CD4-positive, alpha-beta T cell treated with Interleukin-15 for 1 hour (primary cell): Measurements from ENCODE around the gene RHBDL3.
"Not testable (repeated sequence)": the region's sequence is repeated elsewhere in the genome, so short reads cannot be mapped to it uniquely, and the experiment has no call there.

Source experiments
- DNase-seq: peaks from one replicate; pipeline ENCODE4 v3.0.0-alpha.2; 2020

The RHBDL3 gene

DNA sequence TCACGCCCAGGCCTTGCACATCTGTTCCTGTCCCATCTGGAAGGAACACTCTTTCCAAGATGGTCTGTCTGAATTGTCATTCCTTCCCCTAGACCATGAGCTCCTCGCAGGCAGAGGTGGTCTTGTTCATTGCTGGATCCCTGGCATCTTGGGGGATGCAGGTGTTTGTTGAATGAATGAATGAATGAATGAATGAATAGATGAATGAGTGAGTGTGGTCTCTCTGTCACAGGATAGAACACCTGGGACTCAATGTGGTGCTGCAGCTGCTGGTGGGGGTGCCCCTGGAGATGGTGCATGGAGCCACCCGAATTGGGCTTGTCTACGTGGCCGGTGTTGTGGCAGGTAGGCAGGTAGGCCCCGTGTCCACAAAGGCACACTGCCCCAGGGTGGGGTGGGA, 32.2 kb downstream of the RHBDL3 start:
- DNase-seq, result no peak

DNA sequence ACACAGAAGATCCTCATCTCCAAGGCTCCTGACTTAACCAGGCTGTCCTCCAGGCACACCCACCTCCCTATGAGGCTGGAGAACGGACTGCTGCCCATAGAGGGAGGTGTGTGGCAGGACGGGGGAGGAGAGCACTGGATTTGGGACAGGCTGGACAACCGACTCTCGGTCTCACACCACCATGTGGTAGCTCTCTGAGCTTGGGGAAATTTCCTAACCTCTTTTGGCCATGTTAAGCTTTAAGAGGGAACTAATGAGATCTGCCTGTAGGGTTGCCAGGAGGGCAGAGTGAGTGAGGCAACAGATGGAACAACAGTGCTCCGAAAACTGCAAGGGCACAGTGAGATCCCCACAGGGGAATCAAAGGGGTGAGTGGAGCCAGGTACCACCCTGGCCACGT, 32.7 kb downstream of the RHBDL3 start:
- DNase-seq, result no peak

DNA sequence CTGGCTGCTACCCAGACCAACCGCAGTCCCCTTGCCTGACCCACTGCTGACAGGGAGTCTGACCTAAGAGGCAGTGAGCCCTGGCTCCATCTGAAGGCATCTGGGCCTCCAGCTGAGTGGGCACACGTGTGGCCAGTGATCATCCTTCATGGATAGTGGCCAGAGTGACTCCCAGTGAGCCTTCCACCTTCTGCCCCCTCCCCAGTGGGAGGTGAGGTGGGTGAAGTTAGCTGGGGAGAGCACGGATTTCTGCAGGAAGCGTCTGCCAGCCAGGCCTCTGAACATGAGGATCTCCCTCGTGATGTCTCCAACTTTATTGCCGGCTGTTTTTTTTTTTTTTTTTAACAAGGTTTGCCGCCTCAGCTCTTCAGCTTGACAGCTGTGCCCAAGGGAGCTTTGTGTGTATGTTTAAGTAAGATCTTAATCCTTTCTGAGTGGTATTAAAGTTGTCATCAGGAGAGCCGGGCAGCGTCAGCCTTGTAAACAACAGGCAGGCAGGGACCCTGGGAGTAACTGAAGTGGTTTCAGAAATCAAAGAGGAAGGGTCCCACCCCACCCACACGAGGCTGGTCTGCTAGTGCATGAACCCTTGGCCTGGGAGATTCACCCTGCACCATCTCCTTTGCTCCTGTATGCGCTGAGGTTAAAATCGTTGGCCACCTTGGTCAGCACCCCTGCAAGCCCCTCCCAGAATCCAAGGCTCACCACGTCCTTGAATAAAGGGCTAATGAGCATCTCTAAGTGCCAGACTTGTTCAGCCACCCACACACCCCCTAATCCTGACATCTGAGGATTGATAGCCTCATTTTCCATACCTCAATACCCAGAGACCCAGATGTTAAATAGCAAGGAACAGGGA, 33.3 kb downstream of the RHBDL3 start:
- no peak for DNase-seq

DNA sequence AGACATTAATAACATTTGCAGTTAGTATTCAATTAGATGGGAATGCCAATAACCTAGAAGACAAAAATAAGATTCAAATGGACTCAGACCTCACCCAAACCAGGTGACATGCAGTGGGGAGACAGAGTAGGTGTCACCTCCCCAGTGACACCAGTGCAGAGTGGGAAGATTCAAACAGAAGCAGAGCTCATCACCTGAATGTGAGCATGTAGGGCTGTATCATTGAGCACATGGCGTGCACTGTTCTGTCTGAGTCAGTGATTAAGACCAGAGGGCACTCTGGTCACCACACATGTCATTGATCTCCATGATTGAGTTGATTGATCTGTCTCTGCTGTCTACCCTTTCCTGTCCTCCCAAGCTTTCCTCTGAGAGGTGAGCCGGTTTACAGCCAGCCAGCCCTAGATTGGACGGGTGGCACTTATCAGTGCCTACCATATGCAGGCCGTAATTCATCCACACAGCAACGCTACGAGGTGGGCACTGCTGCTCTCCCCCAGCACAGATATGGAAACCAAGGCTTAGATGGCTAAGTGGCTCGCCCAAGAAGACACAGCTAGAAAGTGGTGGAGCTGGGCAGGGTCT, 34.0 kb downstream of the RHBDL3 start:
- DNase-seq, result no peak

DNA sequence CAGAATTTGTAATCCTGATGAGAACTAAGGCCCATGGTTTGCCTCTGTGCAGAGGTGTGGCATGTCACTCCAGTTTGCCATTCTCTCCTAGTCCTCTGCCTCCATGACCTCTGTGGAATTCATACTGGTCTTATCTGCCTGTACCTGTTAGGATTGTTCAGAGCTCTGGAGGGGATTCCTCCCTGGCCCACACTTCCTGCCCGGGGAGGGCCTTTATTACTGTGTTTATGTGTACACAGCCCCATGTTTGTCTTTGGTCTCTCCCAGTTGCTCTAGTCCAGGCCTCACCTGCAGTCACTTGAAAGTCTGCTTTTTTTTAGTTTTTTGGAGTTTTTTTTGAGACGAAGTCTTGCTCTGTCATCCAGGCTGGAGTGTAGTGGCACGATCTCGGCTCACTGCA, 36.4 kb downstream of the RHBDL3 start:
- DNase-seq, result no peak

GRCh38 chr17:32302860-32303649, 37.4 kb downstream of the RHBDL3 start:
- DNase-seq, result no peak

DNA sequence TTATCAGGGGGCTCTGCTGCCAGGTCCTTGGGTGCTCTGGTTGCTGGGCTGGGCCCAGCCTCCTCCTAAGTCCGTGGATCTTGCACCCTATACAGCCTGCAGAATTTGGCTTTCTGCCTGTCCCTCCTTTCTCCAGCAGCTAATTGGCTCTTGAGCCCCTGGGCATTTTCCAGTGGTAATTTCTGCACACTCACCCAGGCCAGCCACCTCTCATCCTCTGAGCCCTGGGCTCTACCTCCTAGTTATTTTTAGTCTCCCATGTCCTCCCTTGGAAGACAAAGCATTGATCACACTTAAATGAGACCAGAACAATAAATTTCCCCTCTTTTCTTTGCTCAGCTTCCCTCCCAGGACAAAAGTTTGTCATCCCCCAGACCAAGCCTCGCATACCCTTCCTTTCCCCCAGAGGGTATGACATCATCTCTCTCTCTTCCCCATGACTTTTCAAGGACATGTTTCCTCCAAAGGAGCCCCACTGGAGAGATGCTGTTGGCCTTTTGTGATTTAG, 38.2 kb downstream of the RHBDL3 start:
- DNase-seq, result no peak

DNA sequence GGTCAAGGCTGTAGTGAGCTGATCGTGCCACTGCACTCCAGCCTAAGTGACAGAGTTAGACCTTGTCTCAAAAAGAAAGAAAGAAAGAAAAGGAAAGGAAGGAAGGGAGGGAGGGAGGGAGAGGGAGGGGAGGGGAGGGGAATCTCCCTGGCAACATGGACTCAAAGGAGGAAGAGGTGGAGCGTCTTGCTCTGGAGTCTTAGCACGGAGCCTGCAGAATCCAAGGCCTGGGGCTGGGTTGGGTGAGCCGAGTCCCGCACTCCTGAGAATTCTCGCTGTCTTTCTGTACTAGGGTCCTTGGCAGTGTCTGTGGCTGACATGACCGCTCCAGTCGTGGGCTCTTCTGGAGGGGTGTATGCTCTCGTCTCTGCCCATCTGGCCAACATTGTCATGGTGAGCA, 39.4 kb downstream of the RHBDL3 start:
- no peak for DNase-seq

GRCh38 chr17:32307658-32308057, 42.0 kb downstream of the RHBDL3 start:
- no peak for DNase-seq

- no peak for DNase-seq
These were observed 45.5 kb downstream of the RHBDL3 start for GRCh38 chr17:32311028-32311536.

- no peak for DNase-seq
These were observed 49.0 kb downstream of the RHBDL3 start for GRCh38 chr17:32314636-32315035.

DNA sequence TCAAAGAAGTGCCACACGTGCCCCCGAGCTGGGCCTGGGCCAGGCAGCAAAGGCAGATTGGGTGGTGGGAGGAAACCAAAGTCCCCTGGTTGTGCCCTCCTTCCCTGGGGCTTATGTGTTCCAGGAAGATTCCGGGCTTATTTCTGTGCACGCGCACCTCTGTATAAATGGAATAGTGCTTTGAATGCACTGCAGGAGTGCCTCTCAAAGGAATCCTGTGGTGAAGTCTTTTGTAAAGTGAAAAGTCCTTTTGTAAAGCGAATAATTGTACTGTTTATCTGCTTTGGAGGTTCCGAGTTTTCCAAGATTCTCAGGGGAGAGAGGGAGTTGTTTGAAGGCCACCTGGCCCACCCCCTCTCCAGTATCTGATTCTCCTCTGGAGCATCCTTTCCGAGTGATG, 49.5 kb downstream of the RHBDL3 start:
- no peak for DNase-seq

- not testable (repeated sequence) for DNase-seq
These were observed 51.0 kb downstream of the RHBDL3 start for GRCh38 chr17:32316653-32317052.

GRCh38 chr17:32317353-32317752, 51.7 kb downstream of the RHBDL3 start:
- no peak for DNase-seq

- DNase-seq, result no peak
These were observed 52.4 kb downstream of the RHBDL3 start for GRCh38 chr17:32318071-32318470.

- peak; percentile 79 for DNase-seq
These were observed 53.9 kb downstream of the RHBDL3 start for GRCh38 chr17:32319548-32319905.

DNA sequence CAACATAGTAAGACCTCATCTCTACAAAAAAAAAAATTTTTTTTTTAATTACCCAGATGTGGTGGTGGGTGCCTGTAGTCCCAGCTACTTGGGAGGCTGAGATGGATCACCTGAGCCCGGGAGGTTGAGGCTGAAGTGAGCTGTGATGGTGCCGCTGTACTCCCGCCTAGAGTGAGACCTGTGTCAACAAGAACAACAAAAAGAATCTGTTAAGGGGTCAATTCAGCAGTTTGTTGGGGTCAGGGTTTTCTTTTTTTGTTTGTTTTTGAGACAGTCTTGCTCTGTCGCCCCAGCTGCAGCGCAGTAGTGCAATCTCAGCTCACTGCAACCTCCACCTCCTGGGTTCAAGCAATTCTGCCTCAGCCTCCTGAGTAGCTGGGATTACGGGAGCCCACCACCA, 54.4 kb downstream of the RHBDL3 start:
- DNase-seq, result not testable (repeated sequence)

GRCh38 chr17:32320847-32321246, 55.2 kb downstream of the RHBDL3 start:
- DNase-seq, result no peak

GRCh38 chr17:32323046-32323445, 57.4 kb downstream of the RHBDL3 start:
- DNase-seq, result no peak

DNA sequence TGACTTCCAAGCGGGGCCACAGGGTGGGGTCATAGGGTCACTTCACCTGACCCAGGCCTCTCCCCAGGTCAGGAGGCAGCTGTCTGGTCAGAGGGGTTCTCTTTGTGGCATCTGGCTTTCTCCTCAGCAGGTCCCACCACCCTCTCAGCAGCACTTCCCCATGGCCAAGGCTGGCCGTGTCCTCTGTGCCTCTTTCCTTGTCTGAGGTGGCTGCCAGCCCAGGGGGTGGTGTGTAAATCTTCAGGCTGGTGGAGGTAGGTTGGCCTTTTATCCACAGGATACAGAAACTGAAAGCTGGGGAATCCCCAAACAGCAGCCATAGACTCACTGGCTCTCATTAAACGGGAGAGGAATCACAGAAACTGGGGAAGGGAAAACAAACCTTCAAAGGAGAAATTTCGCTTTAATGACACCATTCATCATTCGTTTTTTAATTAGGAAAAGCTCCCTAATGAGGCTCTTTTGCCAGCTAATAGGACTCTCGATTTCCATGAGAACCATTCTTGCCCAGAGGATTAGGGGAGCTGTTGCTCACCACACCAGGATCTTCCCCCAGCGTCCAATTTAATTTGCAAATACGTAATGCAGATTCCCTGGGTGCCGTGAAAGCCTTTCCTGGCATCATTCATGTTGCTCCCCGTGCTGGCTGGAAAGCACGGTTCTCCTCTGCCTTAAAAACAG, 58.3 kb downstream of the RHBDL3 start:
- DNase-seq, result peak; percentile 24

DNA sequence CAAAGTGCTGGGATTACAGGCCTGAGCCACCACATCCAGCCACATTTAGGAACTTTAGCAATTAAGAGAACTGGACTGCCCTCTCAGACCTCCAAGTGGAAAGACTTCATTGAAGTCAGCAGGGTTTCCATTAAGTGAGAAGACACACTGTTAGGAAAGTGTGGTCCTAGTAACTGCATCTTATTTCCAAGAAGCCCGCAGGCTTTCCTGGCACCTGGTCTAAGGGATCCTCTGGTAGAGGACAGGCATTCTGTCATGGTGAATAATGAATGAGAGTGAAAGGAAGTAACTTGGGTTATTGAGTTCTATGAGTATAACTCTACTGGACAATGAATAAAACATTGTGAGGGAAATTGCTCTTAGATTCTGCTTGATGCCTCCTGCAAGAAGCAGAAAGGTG, 62.3 kb downstream of the RHBDL3 start:
- DNase-seq, result no peak

GRCh38 chr17:32330147-32330546, 64.5 kb downstream of the RHBDL3 start:
- no peak for DNase-seq
